HEK293 (cell line): Measurements from ENCODE around the gene SLC25A22.

Source experiments
- CTCF ChIA-PET: fragments of 350-600 bp; formaldehyde crosslinking; extraction: SDS; loops from one replicate; lab custom pipeline; 2021; ENCODE audit warnings: antibody characterized with exemption; lab: Yijun Ruan, JAX
- POLR2A ChIA-PET: fragments of 300-600 bp; formaldehyde crosslinking; extraction: SDS; loops from one replicate; lab custom pipeline; 2020; ENCODE audit warnings: antibody characterized with exemption, inconsistent platforms; lab: Yijun Ruan, JAX
- H3K27ac ChIP-seq: fragments of 200-500 bp; sonication (Bioruptor generic); 2 replicates; pipeline ENCODE4 v1.5.1; 2014; ENCODE audit warnings: low read depth, low read length, control low read depth, inconsistent platforms; ENCODE audit errors: extremely low read depth
- H3K36me3 ChIP-seq, 2 experiments: fragments of 200-500 bp in 1 of 2; sonication (Bioruptor generic) in 1 of 2; 1 replicate in 1 of 2; 2 replicates in 1 of 2; pipeline ENCODE4 v1.5.1; 2014 to 2017; ENCODE audit warnings: inconsistent platforms in 2 of 2, low read length in 2 of 2; ENCODE audit not compliant: control insufficient read depth in 2 of 2, insufficient read depth in 1 of 2
- H3K4me1 ChIP-seq: fragments of 200-500 bp; sonication (Bioruptor generic); 2 replicates; pipeline ENCODE4 v1.5.1; 2014; ENCODE audit warnings: mild to moderate bottlenecking, low read length, inconsistent platforms; ENCODE audit not compliant: control insufficient read depth, insufficient read depth
- H3K4me3 ChIP-seq: 2 replicates; pipeline ENCODE4 v1.5.1; 2011; ENCODE audit warnings: low read depth, mild to moderate bottlenecking, control low read depth, low read length, moderate library complexity
- H3K9me3 ChIP-seq: fragments of 200-500 bp; sonication (Bioruptor generic); 2 replicates; pipeline ENCODE4 v1.5.1; 2014; ENCODE audit warnings: low read depth, low read length, inconsistent platforms; ENCODE audit not compliant: control insufficient read depth, insufficient read depth
- GLIS1 ChIP-seq: fragments of 450-650 bp; formaldehyde crosslinking; IDR thresholded peaks from 2 replicates; pipeline ENCODE4 v1.5.1; 2016; ENCODE audit warnings: missing biosample characterization, missing genetic modification characterization
- SP3 ChIP-seq: fragments of 450-650 bp; formaldehyde crosslinking; IDR thresholded peaks from 2 replicates; pipeline ENCODE4 v1.5.1; 2016; ENCODE audit warnings: missing biosample characterization, missing genetic modification characterization
- ZBTB20 ChIP-seq: fragments of 450-650 bp; formaldehyde crosslinking; IDR thresholded peaks from 2 replicates; pipeline ENCODE4 v1.5.1; 2016; ENCODE audit warnings: missing biosample characterization, missing genetic modification characterization
- ZBTB48 ChIP-seq: fragments of 450-650 bp; formaldehyde crosslinking; IDR thresholded peaks from 2 replicates; pipeline ENCODE4 v1.5.1; 2016; ENCODE audit warnings: missing biosample characterization, missing genetic modification characterization
- ZBTB7A ChIP-seq: fragments of 450-650 bp; formaldehyde crosslinking; IDR thresholded peaks from 2 replicates; pipeline ENCODE4 v1.5.1; 2016; ENCODE audit warnings: low read depth, missing biosample characterization, missing genetic modification characterization
- ZEB2 ChIP-seq: fragments of 450-650 bp; formaldehyde crosslinking; IDR thresholded peaks from 2 replicates; pipeline ENCODE4 v1.5.1; 2016; ENCODE audit warnings: missing biosample characterization, missing genetic modification characterization
- ZFP41 ChIP-seq: fragments of 450-650 bp; formaldehyde crosslinking; IDR thresholded peaks from 2 replicates; pipeline ENCODE4 v1.5.1; 2016; ENCODE audit warnings: missing biosample characterization, missing genetic modification characterization, borderline replicate concordance
- ZNF239 ChIP-seq: fragments of 450-650 bp; formaldehyde crosslinking; IDR thresholded peaks from 2 replicates; pipeline ENCODE4 v1.5.1; 2016; ENCODE audit warnings: missing biosample characterization, missing genetic modification characterization
- ZNF302 ChIP-seq: fragments of 450-650 bp; formaldehyde crosslinking; IDR thresholded peaks from 2 replicates; pipeline ENCODE4 v1.5.1; 2016; ENCODE audit warnings: missing biosample characterization, missing genetic modification characterization, low read depth
- ZNF350 ChIP-seq: fragments of 450-650 bp; formaldehyde crosslinking; IDR thresholded peaks from 2 replicates; pipeline ENCODE4 v1.5.0; 2017; ENCODE audit warnings: missing biosample characterization, mild to moderate bottlenecking, missing genetic modification characterization
- ZNF416 ChIP-seq: fragments of 450-650 bp; formaldehyde crosslinking; IDR thresholded peaks from 2 replicates; pipeline ENCODE4 v1.5.1; 2016; ENCODE audit warnings: missing biosample characterization, missing genetic modification characterization
- ZNF423 ChIP-seq: fragments of 450-650 bp; formaldehyde crosslinking; IDR thresholded peaks from 2 replicates; pipeline ENCODE4 v1.5.1; 2016; ENCODE audit warnings: missing biosample characterization, missing genetic modification characterization
- ZNF426 ChIP-seq: fragments of 450-650 bp; formaldehyde crosslinking; IDR thresholded peaks from 2 replicates; pipeline ENCODE4 v1.5.1; 2017; ENCODE audit warnings: missing biosample characterization, missing genetic modification characterization, mild to moderate bottlenecking, inconsistent platforms, moderate library complexity
- ZNF473 ChIP-seq: fragments of 450-650 bp; formaldehyde crosslinking; IDR thresholded peaks from 2 replicates; pipeline ENCODE4 v1.5.1; 2017; ENCODE audit warnings: missing biosample characterization, missing genetic modification characterization
- ZNF48 ChIP-seq: fragments of 450-650 bp; formaldehyde crosslinking; IDR thresholded peaks from 2 replicates; pipeline ENCODE4 v1.5.1; 2016; ENCODE audit warnings: missing biosample characterization, missing genetic modification characterization
- ZNF571 ChIP-seq: fragments of 450-650 bp; formaldehyde crosslinking; IDR thresholded peaks from 2 replicates; pipeline ENCODE4 v1.5.0; 2017; ENCODE audit warnings: missing biosample characterization, missing genetic modification characterization
- ZNF623 ChIP-seq: fragments of 450-650 bp; formaldehyde crosslinking; IDR thresholded peaks from 2 replicates; pipeline ENCODE4 v1.5.1; 2016; ENCODE audit warnings: missing biosample characterization, missing genetic modification characterization
- ZNF664 ChIP-seq: fragments of 450-650 bp; formaldehyde crosslinking; IDR thresholded peaks from 2 replicates; pipeline ENCODE4 v1.5.1; 2016; ENCODE audit warnings: missing biosample characterization, missing genetic modification characterization
- ZSCAN30 ChIP-seq: fragments of 450-650 bp; IDR thresholded peaks from 2 replicates; pipeline ENCODE4 v1.5.1; 2018; ENCODE audit warnings: missing biosample characterization, mild to moderate bottlenecking, missing genetic modification characterization, moderate library complexity
- TF ChIP-seq, protein P1 (sequence below): fragments of 450-650 bp; IDR thresholded peaks from 2 replicates; pipeline ENCODE4 v1.5.1; 2018; ENCODE audit warnings: missing biosample characterization, mild to moderate bottlenecking, missing genetic modification characterization
- TF ChIP-seq, protein P2 (sequence below): fragments of 450-650 bp; formaldehyde crosslinking; optimal IDR thresholded peaks from 2 replicates; pipeline ENCODE3; 2016; ENCODE audit warnings: missing biosample characterization, mild to moderate bottlenecking, missing genetic modification characterization
- TF ChIP-seq, protein P3 (sequence below): fragments of 450-650 bp; formaldehyde crosslinking; IDR thresholded peaks from 2 replicates; pipeline ENCODE4 v1.5.1; 2016; ENCODE audit warnings: missing biosample characterization, missing genetic modification characterization
- TF ChIP-seq, protein P4 (sequence below): fragments of 450-650 bp; formaldehyde crosslinking; conservative IDR thresholded peaks from 2 replicates; pipeline ENCODE4 v1.5.1; 2016; ENCODE audit warnings: low read depth, missing biosample characterization, missing genetic modification characterization
- TF ChIP-seq, protein P5 (sequence below): fragments of 450-650 bp; formaldehyde crosslinking; IDR thresholded peaks from 2 replicates; pipeline ENCODE4 v1.5.1; 2016; ENCODE audit warnings: missing biosample characterization, missing genetic modification characterization
- TF ChIP-seq, protein P6 (sequence below): fragments of 450-650 bp; formaldehyde crosslinking; IDR thresholded peaks from 2 replicates; pipeline ENCODE4 v1.5.1; 2016; ENCODE audit warnings: missing biosample characterization, missing genetic modification characterization

Gene SLC25A22

DNA sequence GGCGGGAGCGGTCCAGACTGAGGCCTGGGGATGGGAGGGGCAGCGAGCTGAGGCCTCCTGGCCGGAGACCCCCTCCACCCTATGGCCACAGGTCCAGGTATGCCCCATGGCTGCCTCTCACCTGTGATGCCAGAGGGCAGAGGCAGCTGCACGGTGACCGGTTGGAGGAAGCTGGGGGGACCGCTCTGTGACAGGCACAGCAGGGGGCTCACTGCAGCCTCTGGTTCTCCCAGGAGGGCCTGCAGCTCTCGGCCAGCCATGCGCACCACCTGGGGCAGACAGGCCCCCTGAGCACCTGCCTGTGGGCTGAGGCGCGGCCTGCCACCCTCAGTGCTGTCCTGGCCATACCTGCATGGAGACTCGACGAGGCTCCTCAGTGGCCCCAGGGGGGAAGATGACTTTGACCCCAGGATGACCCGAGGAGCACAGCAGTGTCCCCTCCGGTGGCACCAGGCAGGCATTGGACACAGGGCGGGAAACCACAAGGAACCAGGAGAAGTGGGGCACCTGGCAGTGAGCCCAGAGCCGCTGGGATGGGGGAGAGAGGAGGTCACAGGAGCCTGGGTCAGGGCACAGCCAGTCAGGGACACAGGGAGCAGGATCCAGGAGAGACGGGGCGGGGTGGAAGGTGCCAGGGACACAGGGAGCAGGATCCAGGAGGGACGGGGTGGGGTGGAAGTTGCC lies 3.2 kb upstream of the SLC25A22 start:
- CTCF ChIA-PET: no interaction called here
- no peak overlapping the region for H3K4me3 ChIP-seq
- H3K36me3 ChIP-seq: peaks cover 0 to 54% of the 10 kb centered on the region in 2 experiments; a peak in 1 of 3 replicates
- no peaks in the 10 kb centered on the region for H3K9me3 ChIP-seq
- POLR2A ChIA-PET: interaction anchor here (0.5 to 1.1 kb wide), 3 partner anchors 18 to 265 kb away, joined by 3 to 8 read pairs (median 3); partner anchors contain the start of gene GATD1
- no peak overlapping the region for H3K27ac ChIP-seq
- peaks cover 2% of the 10 kb centered on the region; the same call in 1 of the 2 replicates for H3K4me1 ChIP-seq
- TF ChIP-seq SP3: no peak
- no peak for TF ChIP-seq ZNF423 (tag by site-specific recombination)
- no peak for TF ChIP-seq ZNF664 (tag by site-specific recombination)
- no peak for TF ChIP-seq ZNF239 (tag by site-specific recombination)
- TF ChIP-seq, protein P1, sequence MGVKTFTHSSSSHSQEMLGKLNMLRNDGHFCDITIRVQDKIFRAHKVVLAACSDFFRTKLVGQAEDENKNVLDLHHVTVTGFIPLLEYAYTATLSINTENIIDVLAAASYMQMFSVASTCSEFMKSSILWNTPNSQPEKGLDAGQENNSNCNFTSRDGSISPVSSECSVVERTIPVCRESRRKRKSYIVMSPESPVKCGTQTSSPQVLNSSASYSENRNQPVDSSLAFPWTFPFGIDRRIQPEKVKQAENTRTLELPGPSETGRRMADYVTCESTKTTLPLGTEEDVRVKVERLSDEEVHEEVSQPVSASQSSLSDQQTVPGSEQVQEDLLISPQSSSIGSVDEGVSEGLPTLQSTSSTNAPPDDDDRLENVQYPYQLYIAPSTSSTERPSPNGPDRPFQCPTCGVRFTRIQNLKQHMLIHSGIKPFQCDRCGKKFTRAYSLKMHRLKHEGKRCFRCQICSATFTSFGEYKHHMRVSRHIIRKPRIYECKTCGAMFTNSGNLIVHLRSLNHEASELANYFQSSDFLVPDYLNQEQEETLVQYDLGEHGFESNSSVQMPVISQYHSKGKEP (tag by site-specific recombination): no peak
- TF ChIP-seq, protein P2, sequence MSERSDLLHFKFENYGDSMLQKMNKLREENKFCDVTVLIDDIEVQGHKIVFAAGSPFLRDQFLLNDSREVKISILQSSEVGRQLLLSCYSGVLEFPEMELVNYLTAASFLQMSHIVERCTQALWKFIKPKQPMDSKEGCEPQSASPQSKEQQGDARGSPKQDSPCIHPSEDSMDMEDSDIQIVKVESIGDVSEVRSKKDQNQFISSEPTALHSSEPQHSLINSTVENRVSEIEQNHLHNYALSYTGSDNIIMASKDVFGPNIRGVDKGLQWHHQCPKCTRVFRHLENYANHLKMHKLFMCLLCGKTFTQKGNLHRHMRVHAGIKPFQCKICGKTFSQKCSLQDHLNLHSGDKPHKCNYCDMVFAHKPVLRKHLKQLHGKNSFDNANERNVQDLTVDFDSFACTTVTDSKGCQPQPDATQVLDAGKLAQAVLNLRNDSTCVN (tag by site-specific recombination): no peak
- no peak for TF ChIP-seq ZNF350 (tag by site-specific recombination)
- no peak for TF ChIP-seq ZNF302 (tag by site-specific recombination)
- TF ChIP-seq ZFP41 (tag by site-specific recombination): no peak
- TF ChIP-seq, protein P3, sequence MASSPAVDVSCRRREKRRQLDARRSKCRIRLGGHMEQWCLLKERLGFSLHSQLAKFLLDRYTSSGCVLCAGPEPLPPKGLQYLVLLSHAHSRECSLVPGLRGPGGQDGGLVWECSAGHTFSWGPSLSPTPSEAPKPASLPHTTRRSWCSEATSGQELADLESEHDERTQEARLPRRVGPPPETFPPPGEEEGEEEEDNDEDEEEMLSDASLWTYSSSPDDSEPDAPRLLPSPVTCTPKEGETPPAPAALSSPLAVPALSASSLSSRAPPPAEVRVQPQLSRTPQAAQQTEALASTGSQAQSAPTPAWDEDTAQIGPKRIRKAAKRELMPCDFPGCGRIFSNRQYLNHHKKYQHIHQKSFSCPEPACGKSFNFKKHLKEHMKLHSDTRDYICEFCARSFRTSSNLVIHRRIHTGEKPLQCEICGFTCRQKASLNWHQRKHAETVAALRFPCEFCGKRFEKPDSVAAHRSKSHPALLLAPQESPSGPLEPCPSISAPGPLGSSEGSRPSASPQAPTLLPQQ: no peak
- no peak for TF ChIP-seq ZNF623 (tag by site-specific recombination)
- no peak for TF ChIP-seq ZNF473 (tag by site-specific recombination)
- TF ChIP-seq, protein P4, sequence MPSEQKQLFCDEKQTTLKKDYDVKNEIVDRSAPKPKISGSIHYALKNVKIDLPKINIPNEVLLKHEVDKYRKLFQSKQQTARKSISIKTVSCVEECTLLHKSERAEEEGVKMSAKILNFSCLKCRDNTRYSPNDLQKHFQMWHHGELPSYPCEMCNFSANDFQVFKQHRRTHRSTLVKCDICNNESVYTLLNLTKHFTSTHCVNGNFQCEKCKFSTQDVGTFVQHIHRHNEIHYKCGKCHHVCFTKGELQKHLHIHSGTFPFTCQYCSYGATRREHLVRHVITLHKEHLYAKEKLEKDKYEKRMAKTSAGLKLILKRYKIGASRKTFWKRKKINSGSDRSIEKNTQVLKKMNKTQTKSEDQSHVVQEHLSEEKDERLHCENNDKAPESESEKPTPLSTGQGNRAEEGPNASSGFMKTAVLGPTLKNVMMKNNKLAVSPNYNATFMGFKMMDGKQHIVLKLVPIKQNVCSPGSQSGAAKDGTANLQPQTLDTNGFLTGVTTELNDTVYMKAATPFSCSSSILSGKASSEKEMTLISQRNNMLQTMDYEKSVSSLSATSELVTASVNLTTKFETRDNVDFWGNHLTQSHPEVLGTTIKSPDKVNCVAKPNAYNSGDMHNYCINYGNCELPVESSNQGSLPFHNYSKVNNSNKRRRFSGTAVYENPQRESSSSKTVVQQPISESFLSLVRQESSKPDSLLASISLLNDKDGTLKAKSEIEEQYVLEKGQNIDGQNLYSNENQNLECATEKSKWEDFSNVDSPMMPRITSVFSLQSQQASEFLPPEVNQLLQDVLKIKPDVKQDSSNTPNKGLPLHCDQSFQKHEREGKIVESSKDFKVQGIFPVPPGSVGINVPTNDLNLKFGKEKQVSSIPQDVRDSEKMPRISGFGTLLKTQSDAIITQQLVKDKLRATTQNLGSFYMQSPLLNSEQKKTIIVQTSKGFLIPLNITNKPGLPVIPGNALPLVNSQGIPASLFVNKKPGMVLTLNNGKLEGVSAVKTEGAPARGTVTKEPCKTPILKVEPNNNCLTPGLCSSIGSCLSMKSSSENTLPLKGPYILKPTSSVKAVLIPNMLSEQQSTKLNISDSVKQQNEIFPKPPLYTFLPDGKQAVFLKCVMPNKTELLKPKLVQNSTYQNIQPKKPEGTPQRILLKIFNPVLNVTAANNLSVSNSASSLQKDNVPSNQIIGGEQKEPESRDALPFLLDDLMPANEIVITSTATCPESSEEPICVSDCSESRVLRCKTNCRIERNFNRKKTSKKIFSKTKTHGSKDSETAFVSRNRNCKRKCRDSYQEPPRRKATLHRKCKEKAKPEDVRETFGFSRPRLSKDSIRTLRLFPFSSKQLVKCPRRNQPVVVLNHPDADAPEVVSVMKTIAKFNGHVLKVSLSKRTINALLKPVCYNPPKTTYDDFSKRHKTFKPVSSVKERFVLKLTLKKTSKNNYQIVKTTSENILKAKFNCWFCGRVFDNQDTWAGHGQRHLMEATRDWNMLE (tag by site-specific recombination): no peak
- TF ChIP-seq, protein P5, sequence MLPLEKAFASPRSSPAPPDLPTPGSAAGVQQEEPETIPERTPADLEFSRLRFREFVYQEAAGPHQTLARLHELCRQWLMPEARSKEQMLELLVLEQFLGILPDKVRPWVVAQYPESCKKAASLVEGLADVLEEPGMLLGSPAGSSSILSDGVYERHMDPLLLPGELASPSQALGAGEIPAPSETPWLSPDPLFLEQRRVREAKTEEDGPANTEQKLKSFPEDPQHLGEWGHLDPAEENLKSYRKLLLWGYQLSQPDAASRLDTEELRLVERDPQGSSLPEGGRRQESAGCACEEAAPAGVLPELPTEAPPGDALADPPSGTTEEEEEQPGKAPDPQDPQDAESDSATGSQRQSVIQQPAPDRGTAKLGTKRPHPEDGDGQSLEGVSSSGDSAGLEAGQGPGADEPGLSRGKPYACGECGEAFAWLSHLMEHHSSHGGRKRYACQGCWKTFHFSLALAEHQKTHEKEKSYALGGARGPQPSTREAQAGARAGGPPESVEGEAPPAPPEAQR (tag by site-specific recombination): no peak
- TF ChIP-seq ZNF571 (tag by site-specific recombination): no peak
- no peak for TF ChIP-seq ZNF48
- peak; percentile 81 for TF ChIP-seq GLIS1
- TF ChIP-seq ZNF426 (tag by site-specific recombination): no peak
- TF ChIP-seq, protein P6, sequence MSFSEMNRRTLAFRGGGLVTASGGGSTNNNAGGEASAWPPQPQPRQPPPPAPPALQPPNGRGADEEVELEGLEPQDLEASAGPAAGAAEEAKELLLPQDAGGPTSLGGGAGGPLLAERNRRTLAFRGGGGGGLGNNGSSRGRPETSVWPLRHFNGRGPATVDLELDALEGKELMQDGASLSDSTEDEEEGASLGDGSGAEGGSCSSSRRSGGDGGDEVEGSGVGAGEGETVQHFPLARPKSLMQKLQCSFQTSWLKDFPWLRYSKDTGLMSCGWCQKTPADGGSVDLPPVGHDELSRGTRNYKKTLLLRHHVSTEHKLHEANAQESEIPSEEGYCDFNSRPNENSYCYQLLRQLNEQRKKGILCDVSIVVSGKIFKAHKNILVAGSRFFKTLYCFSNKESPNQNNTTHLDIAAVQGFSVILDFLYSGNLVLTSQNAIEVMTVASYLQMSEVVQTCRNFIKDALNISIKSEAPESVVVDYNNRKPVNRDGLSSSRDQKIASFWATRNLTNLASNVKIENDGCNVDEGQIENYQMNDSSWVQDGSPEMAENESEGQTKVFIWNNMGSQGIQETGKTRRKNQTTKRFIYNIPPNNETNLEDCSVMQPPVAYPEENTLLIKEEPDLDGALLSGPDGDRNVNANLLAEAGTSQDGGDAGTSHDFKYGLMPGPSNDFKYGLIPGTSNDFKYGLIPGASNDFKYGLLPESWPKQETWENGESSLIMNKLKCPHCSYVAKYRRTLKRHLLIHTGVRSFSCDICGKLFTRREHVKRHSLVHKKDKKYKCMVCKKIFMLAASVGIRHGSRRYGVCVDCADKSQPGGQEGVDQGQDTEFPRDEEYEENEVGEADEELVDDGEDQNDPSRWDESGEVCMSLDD: no peak
- no peak for TF ChIP-seq ZBTB48 (tag by site-specific recombination)
- no peak for TF ChIP-seq ZBTB20 (tag by site-specific recombination)
- no peak for TF ChIP-seq ZBTB7A
- no peak for TF ChIP-seq ZNF416 (tag by site-specific recombination)
- 0 out of 2 replicates have a peak, but pooled peaks have one; percentile 37 for TF ChIP-seq ZEB2
- TF ChIP-seq ZSCAN30 (tag by site-specific recombination): no peak
